ENCODE measurements around the gene KRTAP5-7.

KRTAP5-7 gene

GRCh38 chr11:71496421-71496820 lies 30.6 kb upstream of the KRTAP5-7 start:
- Histone ChIP-seq H3K79me2 (ENCODE audit: insufficient read depth, low read length) (no peaks in the 10 kb centered on the region), H3K4me3 (ENCODE audit: low read length, poor library complexity, severe bottlenecking) (no peak overlapping the region), H3K9ac (ENCODE audit: low read depth, low read length, poor library complexity, severe bottlenecking) (no peak overlapping the region), H3F3A (ENCODE audit: low read depth) (no peaks in the 10 kb centered on the region), H2AFZ (ENCODE audit: low read length) (no peak overlapping the region), H3K27me3 (ENCODE audit: insufficient read depth, low read length, poor library complexity, severe bottlenecking) (no peaks in the 10 kb centered on the region), H3K9me3 (ENCODE audit: insufficient read depth, low read depth, low read length) (no peaks in the 10 kb centered on the region), H3K36me3 (ENCODE audit: insufficient read depth, low read length) (peaks cover 75% of the 10 kb centered on the region; the same call in 1 of the 2 replicates), H3K4me1 (ENCODE audit: insufficient read depth, low read length, poor library complexity, severe bottlenecking) (no peaks in the 10 kb centered on the region), H3K9me2 (replicated peaks; ENCODE audit: low read depth, low read length) (no peaks in the 10 kb centered on the region), H3K4me2 (ENCODE audit: low read depth, low read length, poor library complexity, severe bottlenecking) (no peak overlapping the region), H4K20me1 (ENCODE audit: insufficient read depth, low read length, poor library complexity, severe bottlenecking) (no peaks in the 10 kb centered on the region)
- TF ChIP-seq EZH2phosphoT487 (IDR thresholded peaks at IDR 0.05; ENCODE audit: borderline replicate concordance) (no peak), CTCF (conservative IDR thresholded peaks at IDR 0.05; ENCODE audit: low read length) (no peak)

- H3K36me3 ChIP-seq (ENCODE audit: insufficient read depth, low read length) = peaks cover 64% of the 10 kb centered on the region; the same call in 1 of the 2 replicates
- TF ChIP-seq EZH2phosphoT487 (IDR thresholded peaks at IDR 0.05; ENCODE audit: borderline replicate concordance) (no peak), CTCF (conservative IDR thresholded peaks at IDR 0.05; ENCODE audit: low read length) (no peak)
- H3K4me2 ChIP-seq (ENCODE audit: low read depth, low read length, poor library complexity, severe bottlenecking) = no peak overlapping the region
Measured at GRCh38 chr11:71498091-71498490, 29.0 kb upstream of the KRTAP5-7 start.

GRCh38 chr11:71499125-71499524 lies 27.9 kb upstream of the KRTAP5-7 start:
- H3K4me2 ChIP-seq (ENCODE audit: low read depth, low read length, poor library complexity, severe bottlenecking) = no peak overlapping the region
- no peak overlapping the region for H2AFZ ChIP-seq (ENCODE audit: low read length)
- TF ChIP-seq EZH2phosphoT487 (IDR thresholded peaks at IDR 0.05; ENCODE audit: borderline replicate concordance) (no peak), CTCF (conservative IDR thresholded peaks at IDR 0.05; ENCODE audit: low read length) (no peak)
- H3K36me3 ChIP-seq (ENCODE audit: insufficient read depth, low read length) = peaks cover 63% of the 10 kb centered on the region; the same call in 1 of the 2 replicates
- H3K4me1 ChIP-seq (ENCODE audit: insufficient read depth, low read length, poor library complexity, severe bottlenecking) = no peaks in the 10 kb centered on the region
- no peaks in the 10 kb centered on the region for H4K20me1 ChIP-seq (ENCODE audit: insufficient read depth, low read length, poor library complexity, severe bottlenecking)
- no peaks in the 10 kb centered on the region for H3F3A ChIP-seq (ENCODE audit: low read depth)
- H3K9me2 ChIP-seq (replicated peaks; ENCODE audit: low read depth, low read length) = no peaks in the 10 kb centered on the region
- no peaks in the 10 kb centered on the region for H3K9me3 ChIP-seq (ENCODE audit: insufficient read depth, low read depth, low read length)
- H3K9ac ChIP-seq (ENCODE audit: low read depth, low read length, poor library complexity, severe bottlenecking) = no peak overlapping the region
- no peak overlapping the region for H3K4me3 ChIP-seq (ENCODE audit: low read length, poor library complexity, severe bottlenecking)
- no peaks in the 10 kb centered on the region for H3K79me2 ChIP-seq (ENCODE audit: insufficient read depth, low read length)
- H3K27me3 ChIP-seq (ENCODE audit: insufficient read depth, low read length, poor library complexity, severe bottlenecking) = no peaks in the 10 kb centered on the region

More at GRCh38 chr11:71498091-71498490, 29.0 kb upstream of the KRTAP5-7 start:
- Histone ChIP-seq H3K79me2 (ENCODE audit: insufficient read depth, low read length) (no peaks in the 10 kb centered on the region), H3K9me2 (replicated peaks; ENCODE audit: low read depth, low read length) (no peaks in the 10 kb centered on the region), H3K4me1 (ENCODE audit: insufficient read depth, low read length, poor library complexity, severe bottlenecking) (no peaks in the 10 kb centered on the region), H3K9me3 (ENCODE audit: insufficient read depth, low read depth, low read length) (no peaks in the 10 kb centered on the region), H3K9ac (ENCODE audit: low read depth, low read length, poor library complexity, severe bottlenecking) (no peak overlapping the region), H4K20me1 (ENCODE audit: insufficient read depth, low read length, poor library complexity, severe bottlenecking) (no peaks in the 10 kb centered on the region), H3F3A (ENCODE audit: low read depth) (no peaks in the 10 kb centered on the region), H3K4me3 (ENCODE audit: low read length, poor library complexity, severe bottlenecking) (no peak overlapping the region), H3K27me3 (ENCODE audit: insufficient read depth, low read length, poor library complexity, severe bottlenecking) (no peaks in the 10 kb centered on the region), H2AFZ (ENCODE audit: low read length) (no peak overlapping the region)
